HG03460 (cell line): ENCODE results near the gene PSD2.

Experiments used
- ATAC-seq: cut with Tn5 transposase; IDR thresholded peaks from one replicate; pipeline ENCODE4 v1.9.1; 2021; ENCODE audit not compliant: unreplicated experiment

Gene PSD2

GRCh38 chr5:139852696-139853095, 57.1 kb downstream of the PSD2 start:
- no peak for ATAC-seq

- no peak for ATAC-seq
Measured at GRCh38 chr5:139854029-139854605, 58.5 kb downstream of the PSD2 start.

- ATAC-seq = no peak
Measured at GRCh38 chr5:139854953-139855352, 59.3 kb downstream of the PSD2 start.

GRCh38 chr5:139855451-139855850, 59.8 kb downstream of the PSD2 start:
- no peak for ATAC-seq

GRCh38 chr5:139855946-139856540, 60.4 kb downstream of the PSD2 start:
- no peak for ATAC-seq

- ATAC-seq = no peak
Measured at GRCh38 chr5:139856714-139857113, 61.1 kb downstream of the PSD2 start.

GRCh38 chr5:139859013-139859412, 63.4 kb downstream of the PSD2 start:
- ATAC-seq = no peak

GRCh38 chr5:139861021-139861888, 65.6 kb downstream of the PSD2 start:
- no peak for ATAC-seq

GRCh38 chr5:139861889-139862207, 66.2 kb downstream of the PSD2 start:
- no peak for ATAC-seq

- ATAC-seq = no peak
Measured at GRCh38 chr5:139862313-139862712, 66.7 kb downstream of the PSD2 start.

GRCh38 chr5:139862803-139863202, 67.2 kb downstream of the PSD2 start:
- no peak for ATAC-seq

- no peak for ATAC-seq
Measured at GRCh38 chr5:139863361-139863760, 67.8 kb downstream of the PSD2 start.

- no peak for ATAC-seq
Measured at GRCh38 chr5:139863855-139864558, 68.4 kb downstream of the PSD2 start.

GRCh38 chr5:139864716-139865483, 69.3 kb downstream of the PSD2 start:
- ATAC-seq = no peak

GRCh38 chr5:139867109-139867508, 71.5 kb downstream of the PSD2 start:
- no peak for ATAC-seq

- no peak for ATAC-seq
Measured at GRCh38 chr5:139867581-139867980, 72.0 kb downstream of the PSD2 start.

- no peak for ATAC-seq
Measured at GRCh38 chr5:139869042-139869790, 73.6 kb downstream of the PSD2 start.

- ATAC-seq = no peak
Measured at GRCh38 chr5:139870677-139871076, 75.1 kb downstream of the PSD2 start.

- ATAC-seq = no peak
Measured at GRCh38 chr5:139871614-139872013, 76.0 kb downstream of the PSD2 start.

GRCh38 chr5:139872052-139872766, 76.6 kb downstream of the PSD2 start:
- ATAC-seq = no peak
